GM12878 (cell line): ENCODE results near the gene CLN6. TPM values are rescaled to one million over a fixed set of nuclear protein-coding genes. Genes with fewer than 3 reads are reported as not detected.

Experiments
- ATAC-seq: fragments of 200-7000 bp; cut with Tn5 transposase; 3 replicates; pipeline ENCODE4 v1.9.1; 2020; ENCODE audit warnings: mild to moderate bottlenecking, moderate library complexity
- BruUV-seq: library from RNA; stranded (reverse); fragments of 400-500 nt; replicated peaks from 2 replicates; lab custom pipeline; 2021; lab: Mats Ljungman, UMichigan
- CTCF ChIA-PET: fragments of 300-600 bp; sonication (Branson Sonifier 250); formaldehyde crosslinking; extraction: SDS; loops from one replicate; lab custom pipeline; 2021; ENCODE audit warnings: inconsistent platforms; lab: Yijun Ruan, JAX
- POLR2A ChIA-PET: fragments of 350-600 bp; formaldehyde crosslinking; extraction: SDS; loops from one replicate; lab custom pipeline; 2021; ENCODE audit warnings: inconsistent platforms; lab: Charles Lee
- RAD21 ChIA-PET: fragments of 300-600 bp; sonication (Branson Sonifier 250); formaldehyde crosslinking; loops from one replicate; lab custom pipeline; 2023; ENCODE audit warnings: antibody characterized with exemption; ENCODE audit not compliant: unreplicated experiment; lab: Charles Lee
- SMC1A ChIA-PET: fragments of 300-600 bp; sonication (Branson Sonifier 250); formaldehyde crosslinking; loops from one replicate; lab custom pipeline; 2023; ENCODE audit not compliant: unreplicated experiment, uncharacterized antibody; lab: Charles Lee
- DNase-seq: peaks from one replicate; pipeline ENCODE4 v3.0.0-alpha.2; 2011; ENCODE audit warnings: low read depth, low spot score
- FAIRE-seq: peaks from 3 replicates; lab custom pipeline; 2011; peaks lifted over from hg19 to GRCh38; lab: Jason Lieb, UNC
- H2AFZ ChIP-seq: 2 replicates; pipeline ENCODE4 v1.6.0; 2011; ENCODE audit warnings: low read depth, low read length, control low read depth; ENCODE audit not compliant: control insufficient read depth
- H3K27ac ChIP-seq: 2 replicates; pipeline ENCODE4 v1.5.1; 2011; ENCODE audit warnings: control low read depth; ENCODE audit not compliant: control insufficient read depth, insufficient read depth
- H3K27me3 ChIP-seq, 2 experiments: replicated peaks in 1 of 2; 2 replicates each; pipeline versions ENCODE4 v1.6.0 to v1.6.1; 2011; ENCODE audit warnings: low read length in 1 of 2; ENCODE audit not compliant: control insufficient read depth in 2 of 2, insufficient read depth in 2 of 2
- H3K36me3 ChIP-seq, 2 experiments: 2 replicates each; pipeline ENCODE4 v1.5.1; 2011; ENCODE audit warnings: low read length in 1 of 2; ENCODE audit not compliant: control insufficient read depth in 2 of 2, insufficient read depth in 2 of 2
- H3K4me1 ChIP-seq: 2 replicates; pipeline ENCODE4 v1.6.1; 2011; ENCODE audit warnings: mild to moderate bottlenecking, low read length, moderate library complexity, mixed read lengths; ENCODE audit not compliant: control insufficient read depth, insufficient read depth
- H3K4me2 ChIP-seq: 2 replicates; pipeline ENCODE4 v1.6.0; 2011; ENCODE audit warnings: control low read depth; ENCODE audit not compliant: control insufficient read depth, insufficient read depth
- H3K4me3 ChIP-seq: fragments of 200-600 bp; sonication (generic); 2 replicates; pipeline ENCODE4 v1.5.1; 2016
- H3K79me2 ChIP-seq: 2 replicates; pipeline ENCODE4 v1.6.0; 2011; ENCODE audit warnings: low read length; ENCODE audit not compliant: control insufficient read depth, insufficient read depth
- H3K9ac ChIP-seq: 2 replicates; pipeline ENCODE4 v1.8.0; 2011; ENCODE audit warnings: low read length, control low read depth, mixed read lengths; ENCODE audit not compliant: control insufficient read depth, insufficient read depth
- H3K9me3 ChIP-seq: replicated peaks from 3 replicates; pipeline ENCODE4 v1.5.1; 2011; ENCODE audit warnings: mild to moderate bottlenecking, low read length; ENCODE audit not compliant: control insufficient read depth, insufficient read depth
- H4K20me1 ChIP-seq: 2 replicates; pipeline ENCODE4 v1.6.0; 2011; ENCODE audit not compliant: control insufficient read depth, insufficient read depth
- CREB1 ChIP-seq: IDR thresholded peaks from 2 replicates; pipeline ENCODE4 v1.6.1; 2012; ENCODE audit warnings: low read depth, mild to moderate bottlenecking, inconsistent platforms
- LARP7 ChIP-seq: fragments of 450-650 bp; IDR thresholded peaks from 2 replicates; pipeline ENCODE4 v1.6.1; 2017; ENCODE audit warnings: mild to moderate bottlenecking
- RELA ChIP-seq: fragments of 450-650 bp; IDR thresholded peaks from 2 replicates; pipeline ENCODE4 v1.8.0; 2014; ENCODE audit warnings: borderline replicate concordance; ENCODE audit not compliant: partially characterized antibody
- SMARCA5 ChIP-seq: fragments of 450-650 bp; IDR thresholded peaks from 2 replicates; pipeline ENCODE4 v1.6.1; 2017; ENCODE audit warnings: mild to moderate bottlenecking
- SUPT20H ChIP-seq: IDR thresholded peaks from 2 replicates; pipeline ENCODE4 v1.6.1; 2011; ENCODE audit warnings: low read depth, mild to moderate bottlenecking, low read length, moderate library complexity, borderline replicate concordance; ENCODE audit not compliant: control insufficient read depth
- ZNF24 ChIP-seq: fragments of 450-650 bp; IDR thresholded peaks from 2 replicates; pipeline ENCODE4 v1.6.1; 2017; ENCODE audit warnings: antibody characterized with exemption, mild to moderate bottlenecking
- ZSCAN29 ChIP-seq: fragments of 450-650 bp; IDR thresholded peaks from 2 replicates; pipeline ENCODE4 v1.6.1; 2017; ENCODE audit warnings: mild to moderate bottlenecking, moderate library complexity
- WGBS: methylation state at CpG from one replicate; pipeline ENCODE4 v1.1.6; 2016; ENCODE audit warnings: low lambda C conversion rate; ENCODE audit not compliant: insufficient replicate concordance, insufficient coverage; ENCODE audit errors: missing lambda C conversion rate; 5-methylcytosine and 5-hydroxymethylcytosine counted together
- in situ Hi-C: fragments of 300-500 bp; cut with MboI; formaldehyde crosslinking; loops from 9 replicates; pipeline ENCODE4 v1.14.3; 2018; ENCODE audit warnings: mixed read lengths
- intact Hi-C: fragments of 100-400 bp; cut with micrococcal nuclease; formaldehyde crosslinking; loops from one replicate; pipeline ENCODE4 v1.14.2; 2022; ENCODE audit not compliant: unreplicated experiment
- polyA plus RNA-seq, 11 experiments: library from polyadenylated mRNA; depleted of rRNA in 4 of 11; unstranded in 6 of 11; stranded (reverse) in 5 of 11; fragments of >200 nt; fragmentation: Nextera tagmentation in 4 of 11; fragmentation: Illumina TruSeq in 1 of 11; extraction: Ambion mirVana in 4 of 11; extraction: Trizol in 1 of 11; gene quantifications; 1 replicate in 1 of 11; 2 replicates in 10 of 11; pipeline versions ENCODE4 v1.2.1 to v1.2.3, GENCODE V29; 2011 to 2016; ENCODE audit warnings: inconsistent platforms in 2 of 11, missing spikeins in 2 of 11, low read depth in 1 of 11
- total RNA-seq, 4 experiments: library from RNA; depleted of rRNA in 3 of 4; stranded (reverse); fragments of >200 nt in 3 of 4; fragmentation: Illumina TruSeq in 1 of 4; extraction: Trizol in 1 of 4; gene quantifications; 2 replicates each; pipeline versions ENCODE4 v1.2.1 to v1.2.3, GENCODE V29; 2013 to 2021
- TF ChIP-seq, protein P1 (sequence below): IDR thresholded peaks from 2 replicates; pipeline ENCODE4 v1.6.1; 2011; ENCODE audit warnings: borderline replicate concordance, low read depth, mild to moderate bottlenecking, moderate library complexity, mixed read lengths, low read length; ENCODE audit not compliant: insufficient read depth; ENCODE audit errors: extremely low read length
- TF ChIP-seq, protein P2 (sequence below): IDR thresholded peaks from 2 replicates; pipeline ENCODE4 v1.6.1; 2012; ENCODE audit warnings: improper control_type of control experiment, low read depth, low read length; ENCODE audit not compliant: insufficient replicate concordance

CLN6 gene
- total and polyA plus RNA-seq, 10 of the 15 experiments (the other 5 are each of a cell fraction or from before 2014, with no cell fraction given) = 0.74 to 69.0 (median 30.3) TPM

DNA sequence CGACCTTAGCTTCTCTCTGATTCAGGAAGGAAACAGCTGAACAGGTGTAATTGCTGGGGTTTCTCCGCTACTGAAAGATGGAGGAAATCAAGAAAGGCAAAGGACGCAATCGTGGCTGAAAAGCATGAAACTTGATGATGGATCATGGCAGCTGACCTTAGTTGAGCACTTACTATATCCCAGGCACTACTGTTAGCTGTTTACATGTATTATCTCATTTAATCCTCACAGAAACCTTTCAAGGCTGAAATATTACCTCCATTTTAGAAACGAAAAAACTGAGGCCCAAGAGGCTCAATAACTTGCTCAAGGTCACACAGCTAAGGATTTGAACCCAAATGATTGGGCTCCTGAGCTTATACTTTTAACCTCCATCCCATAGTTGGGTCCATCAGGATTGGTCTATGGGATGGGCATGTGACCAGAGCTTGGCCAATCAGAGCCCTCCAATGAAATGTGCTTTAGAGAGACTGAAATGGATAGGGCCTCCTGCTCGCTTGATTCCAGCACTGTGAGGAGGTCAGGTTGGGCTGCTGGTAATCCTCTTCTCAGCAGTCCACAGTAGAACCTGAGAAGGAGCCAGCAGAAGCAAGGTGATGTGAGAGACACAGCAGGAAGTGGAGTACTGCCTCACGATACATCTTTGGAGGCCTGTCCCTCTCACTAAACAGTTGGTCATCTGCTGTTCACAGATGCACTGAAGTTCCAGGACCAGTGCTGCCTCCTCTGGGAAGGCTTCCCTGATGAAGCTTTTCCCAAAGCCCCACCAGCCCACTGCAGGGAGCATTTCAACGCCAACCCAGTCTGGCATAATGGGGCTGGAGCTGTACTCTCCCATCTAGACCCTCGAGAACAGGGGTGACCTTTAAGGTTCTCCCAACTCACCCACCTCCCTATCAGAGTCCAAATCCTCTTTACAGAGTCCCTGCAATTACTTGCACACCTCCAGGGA lies 10.4 kb downstream of the CLN6 start:
- ChIA-PET CTCF (interaction anchor here (0.7 to 1.7 kb wide), 3 partner anchors 55 to 356 kb away, joined by 3 to 5 read pairs (median 3); no protein-coding TSS in a partner anchor), POLR2A (interaction anchor here (0.6 kb wide), 1 partner anchor 169 kb away, joined by 3 read pairs; no protein-coding TSS in a partner anchor), SMC1A (interaction anchor here (1.4 kb wide), 1 partner anchor 21 kb away, joined by 4 read pairs; no protein-coding TSS in a partner anchor)
- Histone ChIP-seq H3K27ac (no peak overlapping the region), H4K20me1 (no peaks in the 10 kb centered on the region; the same call in 1 of the 2 replicates)
- TF ChIP-seq CREB1 = no peak
- TF ChIP-seq, protein P1, sequence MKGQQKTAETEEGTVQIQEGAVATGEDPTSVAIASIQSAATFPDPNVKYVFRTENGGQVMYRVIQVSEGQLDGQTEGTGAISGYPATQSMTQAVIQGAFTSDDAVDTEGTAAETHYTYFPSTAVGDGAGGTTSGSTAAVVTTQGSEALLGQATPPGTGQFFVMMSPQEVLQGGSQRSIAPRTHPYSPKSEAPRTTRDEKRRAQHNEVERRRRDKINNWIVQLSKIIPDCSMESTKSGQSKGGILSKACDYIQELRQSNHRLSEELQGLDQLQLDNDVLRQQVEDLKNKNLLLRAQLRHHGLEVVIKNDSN = peak; percentile 60
- TF ChIP-seq, all 136 proteins: peak for 1
- WGBS = 88% methylated on average over 9 of the region's 9 CpGs
- H3K4me1 ChIP-seq = peaks cover under 1% of the 10 kb centered on the region; the same call in 1 of the 2 replicates
- peaks cover 43% of the 10 kb centered on the region for H3K79me2 ChIP-seq
- ATAC-seq (no peak), DNase-seq (no peak), FAIRE-seq (no peak)
- no peak overlapping the region for H3K4me2 ChIP-seq
- intact Hi-C loops = no loop called here
- RAD21 ChIA-PET = no interaction called here
- no peak overlapping the region for H3K4me3 ChIP-seq
- in situ Hi-C loops = no loop called here
- H3K36me3 ChIP-seq = peaks cover 7 to 13% of the 10 kb centered on the region in 2 experiments
- BruUV-seq = no TSS peak
- no peak overlapping the region for H3K9ac ChIP-seq
- no peaks in the 10 kb centered on the region for H3K27me3 ChIP-seq
- H3K9me3 ChIP-seq = no peaks in the 10 kb centered on the region
- H2AFZ ChIP-seq = no peak overlapping the region

DNA sequence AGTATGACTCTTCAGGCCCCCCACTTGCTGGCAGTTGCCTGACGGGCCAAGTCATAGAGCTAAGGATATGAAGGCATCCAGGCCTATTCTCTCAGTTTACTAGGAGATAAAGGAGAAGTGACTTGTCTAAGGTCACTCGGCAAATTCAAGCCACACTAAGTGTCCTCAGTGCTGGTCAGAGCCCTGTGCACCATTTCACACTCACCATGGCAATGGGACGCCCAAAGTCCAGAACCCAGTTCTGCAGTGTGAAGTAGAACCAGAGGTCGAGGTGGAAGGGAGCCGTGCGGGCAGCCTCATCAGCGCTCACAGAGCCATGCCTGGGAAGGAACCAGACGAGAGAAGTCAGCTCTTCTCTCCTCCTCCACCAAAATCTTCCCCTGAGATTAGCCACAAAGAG lies 11.2 kb downstream of the CLN6 start:
- peaks cover 13% of the 10 kb centered on the region in 2 experiments for H3K36me3 ChIP-seq
- no peaks in the 10 kb centered on the region for H3K4me1 ChIP-seq
- no peaks in the 10 kb centered on the region; the same call in 1 of the 2 replicates for H4K20me1 ChIP-seq
- BruUV-seq = no TSS peak
- ChIA-PET SMC1A (no interaction called here), POLR2A (no interaction called here), RAD21 (no interaction called here), CTCF (interaction anchor here (1.7 kb wide), 1 partner anchor 54 kb away, joined by 3 read pairs; no protein-coding TSS in a partner anchor)
- H3K27me3 ChIP-seq = no peaks in the 10 kb centered on the region
- DNase-seq = no peak
- no peak overlapping the region for H3K4me2 ChIP-seq
- H3K79me2 ChIP-seq = peaks cover 36% of the 10 kb centered on the region
- in situ Hi-C loops (no loop called here), intact Hi-C loops (no loop called here)
- WGBS = 88% methylated on average over 8 of the region's 8 CpGs
- H3K9ac ChIP-seq = no peak overlapping the region
- H2AFZ ChIP-seq = no peak overlapping the region
- FAIRE-seq = no peak
- ATAC-seq = no peak
- H3K4me3 ChIP-seq = no peak overlapping the region
- H3K9me3 ChIP-seq = no peaks in the 10 kb centered on the region
- H3K27ac ChIP-seq = no peak overlapping the region
- TF ChIP-seq SMARCA5 (no peak), RELA (no peak), ZSCAN29 (no peak), SUPT20H (no peak), ZNF24 (no peak), LARP7 (no peak)
- TF ChIP-seq, protein P2, sequence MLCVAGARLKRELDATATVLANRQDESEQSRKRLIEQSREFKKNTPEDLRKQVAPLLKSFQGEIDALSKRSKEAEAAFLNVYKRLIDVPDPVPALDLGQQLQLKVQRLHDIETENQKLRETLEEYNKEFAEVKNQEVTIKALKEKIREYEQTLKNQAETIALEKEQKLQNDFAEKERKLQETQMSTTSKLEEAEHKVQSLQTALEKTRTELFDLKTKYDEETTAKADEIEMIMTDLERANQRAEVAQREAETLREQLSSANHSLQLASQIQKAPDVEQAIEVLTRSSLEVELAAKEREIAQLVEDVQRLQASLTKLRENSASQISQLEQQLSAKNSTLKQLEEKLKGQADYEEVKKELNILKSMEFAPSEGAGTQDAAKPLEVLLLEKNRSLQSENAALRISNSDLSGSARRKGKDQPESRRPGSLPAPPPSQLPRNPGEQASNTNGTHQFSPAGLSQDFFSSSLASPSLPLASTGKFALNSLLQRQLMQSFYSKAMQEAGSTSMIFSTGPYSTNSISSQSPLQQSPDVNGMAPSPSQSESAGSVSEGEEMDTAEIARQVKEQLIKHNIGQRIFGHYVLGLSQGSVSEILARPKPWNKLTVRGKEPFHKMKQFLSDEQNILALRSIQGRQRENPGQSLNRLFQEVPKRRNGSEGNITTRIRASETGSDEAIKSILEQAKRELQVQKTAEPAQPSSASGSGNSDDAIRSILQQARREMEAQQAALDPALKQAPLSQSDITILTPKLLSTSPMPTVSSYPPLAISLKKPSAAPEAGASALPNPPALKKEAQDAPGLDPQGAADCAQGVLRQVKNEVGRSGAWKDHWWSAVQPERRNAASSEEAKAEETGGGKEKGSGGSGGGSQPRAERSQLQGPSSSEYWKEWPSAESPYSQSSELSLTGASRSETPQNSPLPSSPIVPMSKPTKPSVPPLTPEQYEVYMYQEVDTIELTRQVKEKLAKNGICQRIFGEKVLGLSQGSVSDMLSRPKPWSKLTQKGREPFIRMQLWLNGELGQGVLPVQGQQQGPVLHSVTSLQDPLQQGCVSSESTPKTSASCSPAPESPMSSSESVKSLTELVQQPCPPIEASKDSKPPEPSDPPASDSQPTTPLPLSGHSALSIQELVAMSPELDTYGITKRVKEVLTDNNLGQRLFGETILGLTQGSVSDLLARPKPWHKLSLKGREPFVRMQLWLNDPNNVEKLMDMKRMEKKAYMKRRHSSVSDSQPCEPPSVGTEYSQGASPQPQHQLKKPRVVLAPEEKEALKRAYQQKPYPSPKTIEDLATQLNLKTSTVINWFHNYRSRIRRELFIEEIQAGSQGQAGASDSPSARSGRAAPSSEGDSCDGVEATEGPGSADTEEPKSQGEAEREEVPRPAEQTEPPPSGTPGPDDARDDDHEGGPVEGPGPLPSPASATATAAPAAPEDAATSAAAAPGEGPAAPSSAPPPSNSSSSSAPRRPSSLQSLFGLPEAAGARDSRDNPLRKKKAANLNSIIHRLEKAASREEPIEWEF = no peak
